ENCODE results near the gene CHIC2.
"Not testable (repeated sequence)": the region's sequence is repeated elsewhere in the genome, so short reads cannot be mapped to it uniquely, and the experiment has no call there.

CHIC2 gene

DNA sequence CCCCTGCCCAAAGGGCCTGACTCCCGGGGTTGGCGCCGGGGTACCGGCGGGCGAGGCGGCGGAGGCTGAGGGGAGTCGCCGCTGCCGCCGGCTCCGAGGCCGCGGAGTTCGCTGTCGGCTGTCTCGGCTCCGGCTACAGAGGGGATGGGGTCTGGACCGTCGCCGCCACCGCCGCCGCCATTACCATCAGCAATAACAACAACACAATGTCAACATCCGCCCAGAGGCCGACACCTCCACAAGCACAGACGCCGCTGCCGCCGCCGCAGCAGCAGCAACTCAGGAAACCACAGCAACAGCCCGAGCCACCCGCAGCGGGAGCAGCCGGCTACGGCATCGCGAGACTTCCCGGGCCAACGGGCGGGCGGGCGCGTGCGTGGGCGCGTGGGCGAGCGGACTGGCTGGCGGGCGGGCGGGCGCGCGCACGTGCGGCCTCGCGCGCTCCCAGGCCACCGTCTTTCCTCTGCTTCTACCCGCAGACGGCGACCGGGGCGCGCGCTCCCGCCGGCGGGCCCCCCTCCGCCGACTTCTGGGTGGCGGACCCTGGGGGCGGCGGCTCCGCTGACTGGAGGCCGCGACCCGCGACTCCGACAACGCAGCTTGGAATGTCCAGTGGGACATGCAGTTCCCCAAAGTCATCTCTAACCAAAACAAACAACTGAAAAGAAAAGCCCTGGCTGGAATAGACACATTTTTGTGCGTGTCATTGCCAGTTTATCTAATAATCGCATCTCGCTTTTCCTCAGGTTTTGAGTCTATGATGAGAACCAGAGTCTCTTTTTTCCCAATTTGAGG is at the start of gene CHIC2:
Gene CHIC2, minus strand, starts transcription at position 289 of the 795 bp plus-strand sequence. CDS start 305 bp downstream, outside the sequence.
- peak; percentile 65 for DNase-seq (ENCODE audit: low read depth)

GRCh38 chr4:54113206-54113605 is 48.8 kb upstream of the CHIC2 start:
- DNase-seq (ENCODE audit: low read depth), result not testable (repeated sequence)

DNA sequence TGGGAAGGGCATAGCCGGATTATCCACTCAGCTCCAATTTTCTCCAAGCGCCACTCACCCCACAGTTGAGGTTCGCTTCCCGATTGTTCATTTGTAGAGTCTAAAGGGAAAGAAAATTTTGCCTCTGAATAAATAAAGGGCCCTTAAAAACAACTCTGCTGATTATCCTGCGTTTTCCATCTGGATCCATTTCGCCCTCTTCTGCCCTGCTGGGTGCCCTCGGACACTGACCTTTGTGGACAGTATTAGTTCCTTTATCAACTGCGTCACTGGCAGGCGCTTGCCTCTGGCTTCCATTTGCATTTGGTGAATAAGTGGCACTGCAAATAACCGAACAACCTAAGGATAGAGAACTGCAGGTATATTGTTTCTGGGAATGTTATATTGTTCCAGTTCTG is 45.6 kb upstream of the CHIC2 start:
- DNase-seq (ENCODE audit: low read depth), result no peak

DNA sequence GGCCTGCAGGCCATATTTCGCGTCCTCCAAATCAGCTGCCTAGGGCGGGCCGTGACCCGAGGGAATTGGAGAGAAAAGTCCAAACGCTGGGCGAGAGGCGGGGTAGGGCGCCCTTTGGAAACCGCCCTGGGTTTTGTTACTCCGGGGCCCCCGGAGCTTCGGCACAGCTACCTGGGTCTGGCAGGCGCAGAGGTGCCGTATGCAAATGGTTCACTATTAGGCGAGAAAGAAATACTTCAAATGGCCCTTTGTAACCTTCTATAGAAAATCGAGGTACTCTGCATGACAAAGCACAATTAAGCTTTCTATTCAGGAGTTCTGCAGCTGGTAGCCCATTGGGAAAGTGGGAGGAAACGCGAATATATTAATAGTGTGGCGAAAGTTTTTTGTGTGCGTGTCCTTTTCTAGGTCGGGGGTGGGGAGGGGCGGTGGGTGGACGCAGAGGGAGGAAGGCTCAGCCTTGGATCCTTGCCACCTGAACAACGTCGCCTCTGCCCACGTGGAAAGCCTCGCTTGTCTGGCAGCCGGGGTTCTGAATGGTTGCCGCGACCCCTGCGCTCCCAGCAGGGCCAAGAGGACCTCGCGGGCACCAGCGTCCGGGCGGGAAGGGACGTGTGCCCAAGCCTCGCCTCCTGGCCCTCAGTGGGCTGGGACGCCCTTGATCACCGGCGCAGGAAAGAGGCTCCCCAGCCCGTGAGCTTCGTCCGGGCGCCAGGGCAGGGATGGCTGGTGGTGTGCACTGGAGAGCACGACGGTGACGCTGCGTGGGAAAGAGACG is 45.0 kb upstream of the CHIC2 start:
- no peak for DNase-seq (ENCODE audit: low read depth)

DNA sequence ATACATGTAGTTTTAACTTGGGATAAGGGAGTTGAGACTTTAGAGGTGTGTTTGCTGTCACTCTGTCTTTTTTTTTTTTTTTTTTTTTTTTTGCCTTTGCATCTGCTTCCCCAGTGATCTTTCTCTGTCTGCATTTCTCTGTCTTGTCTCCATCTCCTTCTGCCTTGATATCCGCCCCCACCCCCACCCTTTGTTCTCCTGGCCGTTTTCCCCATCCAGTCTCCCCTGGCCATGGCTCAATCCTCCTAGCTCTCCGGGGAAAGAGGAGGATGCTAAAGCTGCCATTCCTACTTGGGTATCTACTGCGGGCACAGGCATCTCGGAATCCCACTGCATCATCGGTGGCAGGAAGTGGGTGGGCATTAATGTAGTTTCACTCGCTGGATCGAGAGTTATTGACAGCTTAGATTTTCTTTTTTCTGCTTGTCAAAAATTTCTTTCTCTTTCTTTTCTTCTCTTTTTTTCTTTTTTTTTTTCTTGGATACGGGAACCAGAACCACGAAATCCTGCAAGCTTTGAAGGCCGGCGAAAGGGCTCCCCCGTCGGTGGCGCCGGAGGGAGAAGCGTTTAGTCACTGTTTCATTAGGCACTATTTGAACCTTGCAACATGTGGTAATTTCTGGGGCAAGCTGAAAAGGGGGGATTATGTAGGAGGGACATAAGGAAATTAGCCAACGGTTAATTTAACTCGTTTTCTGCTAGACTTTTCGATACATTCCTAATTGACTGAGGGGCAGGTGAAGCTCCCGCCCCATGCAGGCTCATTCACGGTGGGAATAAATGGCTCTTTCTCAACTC is 43.7 kb upstream of the CHIC2 start:
- DNase-seq (ENCODE audit: low read depth), result no peak

DNA sequence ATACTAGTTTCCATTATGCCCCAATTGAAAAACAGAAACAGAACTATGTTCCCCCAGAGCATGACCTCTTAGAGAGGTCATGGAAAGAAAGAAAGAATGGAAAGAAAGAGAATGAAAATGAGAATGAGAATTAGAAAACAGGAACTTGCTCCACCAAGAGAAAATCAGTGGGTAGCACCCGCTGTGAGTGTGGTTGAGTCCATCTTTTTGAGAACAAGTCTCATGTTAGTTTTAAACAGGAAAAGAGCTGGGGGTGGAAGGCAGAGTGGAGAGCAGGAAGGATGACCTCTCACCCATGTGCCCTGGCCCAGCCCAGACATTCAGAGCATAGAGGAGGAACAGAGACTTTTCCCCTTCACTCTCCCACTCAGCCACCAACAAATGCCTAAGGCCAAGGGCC is 40.5 kb upstream of the CHIC2 start:
- DNase-seq (ENCODE audit: low read depth), result no peak

GRCh38 chr4:54103190-54103574 is 38.8 kb upstream of the CHIC2 start:
- no peak for DNase-seq (ENCODE audit: low read depth)

DNA sequence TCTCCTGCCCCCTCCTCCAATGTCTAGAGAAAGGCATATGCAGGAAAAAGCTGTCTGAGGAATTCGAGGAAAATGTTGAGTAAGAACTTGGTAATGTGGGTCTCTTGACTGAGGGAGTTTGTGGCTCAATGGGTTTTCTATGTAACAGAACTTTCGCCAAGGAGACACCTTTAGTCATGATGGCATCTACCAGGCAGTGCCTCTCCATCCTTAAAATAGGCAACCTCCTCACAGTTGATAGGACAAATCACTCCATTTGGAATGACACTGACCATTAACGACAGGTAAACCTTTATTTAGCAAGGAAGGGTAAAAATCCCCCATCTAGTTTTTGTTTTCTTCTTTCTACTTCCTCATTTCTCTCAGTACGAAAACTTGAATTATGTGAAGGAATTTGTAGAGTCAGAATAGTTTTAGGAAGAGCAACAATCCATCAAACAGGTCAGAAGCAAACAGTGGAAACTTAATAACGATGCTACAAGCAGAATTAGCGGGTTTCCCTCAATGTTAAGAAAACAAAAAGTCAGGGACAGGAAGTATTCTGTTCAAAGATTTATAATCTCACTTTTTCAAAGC is 38.2 kb upstream of the CHIC2 start:
- no peak for DNase-seq (ENCODE audit: low read depth)

- DNase-seq (ENCODE audit: low read depth), result no peak
Measured at GRCh38 chr4:54101190-54102041, 37.0 kb upstream of the CHIC2 start.

DNA sequence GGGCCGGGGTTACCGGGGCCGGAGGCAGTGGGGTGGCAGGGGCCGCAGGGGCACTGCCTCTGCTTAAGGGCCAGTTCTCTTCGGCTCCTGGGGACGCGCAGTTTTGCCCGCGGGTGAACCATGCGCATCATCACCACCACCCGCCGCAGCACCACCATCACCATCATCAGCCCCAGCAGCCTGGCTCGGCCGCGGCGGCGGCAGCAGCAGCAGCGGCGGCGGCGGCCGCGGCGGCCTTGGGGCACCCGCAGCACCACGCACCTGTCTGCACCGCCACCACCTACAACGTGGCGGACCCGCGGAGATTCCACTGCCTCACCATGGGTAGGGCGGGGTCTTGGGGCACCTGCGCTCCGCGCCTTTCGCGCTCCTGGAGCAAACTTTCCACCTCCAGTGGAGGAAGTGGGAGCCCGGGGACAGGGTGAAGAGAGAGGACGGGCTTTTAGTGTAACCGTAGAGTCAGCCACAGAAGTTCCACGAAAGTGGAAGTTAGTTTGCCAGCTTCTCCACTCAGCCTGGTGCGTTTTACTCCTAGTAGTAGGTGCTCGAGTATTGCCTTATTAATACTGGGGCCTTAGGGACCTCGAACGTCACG is 36.3 kb upstream of the CHIC2 start:
- DNase-seq (ENCODE audit: low read depth), result no peak

DNA sequence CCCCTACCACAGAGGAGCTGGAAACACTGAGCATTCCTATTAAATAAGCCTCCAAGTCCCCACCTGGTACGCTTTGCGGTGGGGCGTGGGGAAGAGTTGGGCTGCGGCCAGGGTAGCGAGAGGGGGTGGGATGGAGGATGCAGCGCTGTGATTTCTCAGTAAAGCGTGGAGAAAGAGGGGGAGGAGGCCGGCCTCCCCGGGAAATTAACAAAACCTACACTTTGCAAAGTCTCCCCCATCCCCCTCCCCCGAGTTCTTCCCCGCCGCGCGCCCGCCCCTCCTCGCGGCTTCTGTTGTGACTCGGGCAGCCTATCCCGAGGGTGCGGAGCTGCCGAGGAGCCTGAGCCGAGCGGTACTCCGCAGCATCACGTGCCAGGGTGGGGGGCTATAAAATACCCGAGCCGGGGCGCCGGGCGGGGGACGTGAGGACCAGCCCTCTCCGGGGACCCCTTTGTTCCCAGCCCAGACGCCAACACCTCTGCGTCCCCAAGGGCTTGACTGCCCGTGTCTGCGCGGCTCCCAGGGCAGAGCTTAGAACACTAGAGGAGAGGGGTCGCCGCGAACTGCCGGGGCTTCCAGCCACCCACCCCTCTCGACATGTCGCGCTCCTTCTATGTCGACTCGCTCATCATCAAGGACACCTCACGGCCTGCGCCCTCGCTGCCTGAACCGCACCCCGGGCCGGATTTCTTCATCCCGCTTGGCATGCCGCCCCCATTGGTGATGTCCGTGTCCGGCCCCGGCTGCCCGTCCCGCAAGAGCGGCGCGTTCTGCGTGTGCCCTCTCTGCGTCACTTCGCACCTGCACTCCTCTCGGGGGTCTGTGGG is 35.6 kb upstream of the CHIC2 start, which contains the start of gene GSX2:
Gene GSX2, plus strand, starts transcription at position 416 of the 827 bp plus-strand sequence. Its CDS starts 182 bp downstream, at position 598.
- no peak for DNase-seq (ENCODE audit: low read depth)

GRCh38 chr4:54099287-54099747 is 34.9 kb upstream of the CHIC2 start:
- no peak for DNase-seq (ENCODE audit: low read depth)

DNA sequence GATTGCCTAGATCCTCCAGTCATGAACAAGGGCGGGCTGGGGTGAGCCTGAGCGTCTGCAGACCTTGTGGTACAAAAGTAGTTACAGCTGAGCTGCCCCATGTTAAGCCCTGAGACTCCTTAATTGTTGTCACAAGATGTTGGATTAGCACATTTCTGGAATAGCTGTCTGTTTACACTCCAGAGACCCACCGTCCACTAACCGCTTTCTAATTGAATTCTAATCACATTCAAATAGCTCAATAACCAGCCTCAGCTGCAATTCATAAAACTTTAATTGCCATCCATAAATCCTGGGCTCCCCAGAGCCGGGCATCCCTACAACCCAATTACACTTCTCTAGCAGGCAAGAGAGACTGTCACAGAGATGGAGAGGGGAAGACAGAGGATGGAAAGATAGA is 34.0 kb upstream of the CHIC2 start:
- no peak for DNase-seq (ENCODE audit: low read depth)

DNA sequence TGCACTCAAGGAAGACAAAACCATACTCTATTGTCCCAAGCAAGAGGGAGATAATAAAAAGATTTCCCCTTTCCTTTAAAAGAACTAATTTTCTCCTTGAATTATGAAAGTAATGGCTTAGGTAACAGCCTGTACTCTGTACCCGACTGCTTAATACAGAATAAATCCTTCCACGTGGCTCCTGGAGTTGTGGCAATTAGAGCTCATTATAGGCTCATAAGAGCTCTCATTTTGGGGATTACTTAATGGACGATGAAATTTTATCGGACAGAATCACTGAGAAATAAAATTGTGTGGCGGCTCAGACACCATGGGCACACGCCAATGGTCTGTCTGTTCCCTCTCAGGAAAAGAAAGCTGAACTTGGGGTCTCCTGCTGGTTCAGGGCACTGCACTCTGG is 32.7 kb upstream of the CHIC2 start:
- DNase-seq (ENCODE audit: low read depth), result no peak

GRCh38 chr4:54096295-54096962 is 32.0 kb upstream of the CHIC2 start:
- DNase-seq (ENCODE audit: low read depth), result no peak

- no peak for DNase-seq (ENCODE audit: low read depth)
Measured at GRCh38 chr4:54095110-54095825, 30.9 kb upstream of the CHIC2 start.

GRCh38 chr4:54094451-54094850 is 30.0 kb upstream of the CHIC2 start:
- no peak for DNase-seq (ENCODE audit: low read depth)
